ENCODE measurements around the gene GBGT1. TPM values are rescaled to one million over a fixed set of nuclear protein-coding genes. Genes with fewer than 3 reads are reported as not detected.

GBGT1 gene
- total RNA-seq, 4 donors from 2014 or later, result 11.3 to 18.0 (median 15.6) TPM

- no peak for ATAC-seq
- 86 to 87% methylated on average over 3 to 6 of the region's 6 CpGs for WGBS, 2 donors (ENCODE audit: low coverage in 1 of 2)
- H3K27me3 ChIP-seq, result peaks cover 69% of the 10 kb centered on the region
- no peaks in the 10 kb centered on the region for H3K9me3 ChIP-seq
- peaks cover 0 to 5% (median 0%) of the 10 kb centered on the region in 3 donors for H3K4me1 ChIP-seq
- no peak overlapping the region for H3K4me3 ChIP-seq
- H3K36me3 ChIP-seq, result no peaks in the 10 kb centered on the region
- no peak overlapping the region for H3K27ac ChIP-seq
- TF ChIP-seq POLR2AphosphoS5 (IDR thresholded peaks at IDR 0.05) (no peak), EP300 (IDR thresholded peaks at IDR 0.05) (no peak), POLR2A (IDR thresholded peaks at IDR 0.05) (no peak), CTCF (IDR thresholded peaks at IDR 0.05) (no peak)
These were observed 23.0 kb upstream of the GBGT1 start for GRCh38 chr9:133186736-133187135.

GRCh38 chr9:133184971-133185370 is 21.3 kb upstream of the GBGT1 start:
- H3K9me3 ChIP-seq, result no peaks in the 10 kb centered on the region
- H3K4me1 ChIP-seq, result peaks cover 0 to 5% (median 0%) of the 10 kb centered on the region in 3 donors
- H3K36me3 ChIP-seq, result no peaks in the 10 kb centered on the region
- ATAC-seq, result peak; percentile 57
- peaks cover 67% of the 10 kb centered on the region for H3K27me3 ChIP-seq
- no peak overlapping the region for H3K4me3 ChIP-seq
- peak; percentile 30 to 74 (median 64) for TF ChIP-seq CTCF (IDR thresholded peaks at IDR 0.05)
- TF ChIP-seq POLR2A (IDR thresholded peaks at IDR 0.05), result no peak
- H3K27ac ChIP-seq, result no peak overlapping the region
- 2 to 3% methylated on average over 7 of the region's 8 CpGs for WGBS, 2 donors (ENCODE audit: low coverage in 1 of 2)

- no peaks in the 10 kb centered on the region for H3K9me3 ChIP-seq
- WGBS, 2 donors (ENCODE audit: low coverage in 1 of 2), result no CpG with 5 or more reads among the region's 5 CpGs
- H3K27ac ChIP-seq, result no peak overlapping the region
- ATAC-seq, result no peak
- H3K36me3 ChIP-seq, result no peaks in the 10 kb centered on the region
- H3K27me3 ChIP-seq, result peaks cover 43% of the 10 kb centered on the region
- no peak for TF ChIP-seq EP300 (IDR thresholded peaks at IDR 0.05)
- TF ChIP-seq POLR2AphosphoS5 (IDR thresholded peaks at IDR 0.05), result no peak
- TF ChIP-seq CTCF (IDR thresholded peaks at IDR 0.05), result no peak
- TF ChIP-seq POLR2A (IDR thresholded peaks at IDR 0.05), result no peak
- peaks cover 0 to 5% (median 0%) of the 10 kb centered on the region in 3 donors for H3K4me1 ChIP-seq
- H3K4me3 ChIP-seq, result no peak overlapping the region
These were observed 18.4 kb upstream of the GBGT1 start for GRCh38 chr9:133182151-133182550.

- Histone ChIP-seq H3K27me3 (peaks cover 37% of the 10 kb centered on the region), H3K4me3 (no peak overlapping the region), H3K27ac (no peak overlapping the region), H3K4me1 (peaks cover 0 to 5% (median 0%) of the 10 kb centered on the region in 3 donors), H3K9me3 (no peaks in the 10 kb centered on the region), H3K36me3 (no peaks in the 10 kb centered on the region)
- TF ChIP-seq EP300 (IDR thresholded peaks at IDR 0.05), result no peak
- TF ChIP-seq POLR2AphosphoS5 (IDR thresholded peaks at IDR 0.05), result no peak
- no peak for TF ChIP-seq CTCF (IDR thresholded peaks at IDR 0.05)
- no peak for TF ChIP-seq POLR2A (IDR thresholded peaks at IDR 0.05)
- no peak for ATAC-seq
- WGBS, 2 donors (ENCODE audit: low coverage in 1 of 2), result 86 to 92% methylated on average over 2 of the region's 3 CpGs
These were observed 17.8 kb upstream of the GBGT1 start for GRCh38 chr9:133181561-133181960.

- no peak for ATAC-seq
These were observed 17.2 kb upstream of the GBGT1 start for GRCh38 chr9:133180953-133181352.

More at GRCh38 chr9:133180953-133181352, 17.2 kb upstream of the GBGT1 start:
- H3K27me3 ChIP-seq, result peaks cover 34% of the 10 kb centered on the region
- peaks cover 0 to 5% (median 0%) of the 10 kb centered on the region in 3 donors for H3K4me1 ChIP-seq
- TF ChIP-seq POLR2AphosphoS5 (IDR thresholded peaks at IDR 0.05) (no peak), CTCF (IDR thresholded peaks at IDR 0.05) (no peak), POLR2A (IDR thresholded peaks at IDR 0.05) (no peak), EP300 (IDR thresholded peaks at IDR 0.05) (no peak)
- no peak overlapping the region for H3K4me3 ChIP-seq
- WGBS, 2 donors (ENCODE audit: low coverage in 1 of 2), result 69 to 78% methylated on average over 5 of the region's 5 CpGs
- no peaks in the 10 kb centered on the region for H3K36me3 ChIP-seq
- no peaks in the 10 kb centered on the region for H3K9me3 ChIP-seq
- H3K27ac ChIP-seq, result no peak overlapping the region

Data from gastroesophageal sphincter (tissue), 4 donors.